ENCODE results near the gene EDC3.
"Not testable (repeated sequence)": the region's sequence is repeated elsewhere in the genome, so short reads cannot be mapped to it uniquely, and the experiment has no call there.

EDC3 gene

DNA sequence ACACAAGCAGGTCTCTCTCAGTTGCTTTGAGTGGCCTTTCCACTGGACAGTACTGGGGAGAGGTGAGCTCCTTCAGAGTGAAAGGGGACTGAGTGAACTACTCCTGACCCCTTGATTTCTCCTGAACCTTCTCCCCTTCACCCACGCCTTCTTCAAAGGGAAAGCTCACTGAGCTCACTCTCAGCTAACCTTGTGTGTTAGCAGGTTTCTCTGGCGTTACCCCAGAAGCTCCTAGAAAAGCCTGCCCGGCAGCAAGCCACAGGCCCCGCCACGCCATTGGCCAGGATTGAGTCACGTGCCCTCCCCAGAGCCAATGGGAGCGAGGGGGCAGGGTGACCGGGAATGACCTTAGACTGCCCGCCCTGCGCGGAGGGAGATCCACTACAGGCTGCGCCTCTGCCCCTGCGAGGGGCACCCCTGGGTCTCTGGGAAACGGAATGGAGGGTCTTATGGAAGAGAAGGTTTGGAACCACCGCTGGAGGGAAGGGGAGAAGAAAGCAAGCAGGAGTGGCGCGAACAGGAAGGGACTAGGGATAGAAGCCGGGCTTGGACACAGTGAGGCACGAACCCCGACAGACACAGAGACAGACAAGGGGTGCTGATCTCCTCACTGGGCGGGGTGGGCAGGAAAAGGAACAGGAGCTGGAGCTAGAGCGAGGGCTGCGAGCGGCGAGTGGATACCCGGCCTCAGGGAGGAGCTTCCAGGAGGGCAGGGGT is 97.5 kb downstream of the EDC3 start:
- H3K4me3 ChIP-seq (ENCODE audit: low read depth, low read length) = peak overlapping the region; percentile 53
- TF ChIP-seq, protein P1, sequence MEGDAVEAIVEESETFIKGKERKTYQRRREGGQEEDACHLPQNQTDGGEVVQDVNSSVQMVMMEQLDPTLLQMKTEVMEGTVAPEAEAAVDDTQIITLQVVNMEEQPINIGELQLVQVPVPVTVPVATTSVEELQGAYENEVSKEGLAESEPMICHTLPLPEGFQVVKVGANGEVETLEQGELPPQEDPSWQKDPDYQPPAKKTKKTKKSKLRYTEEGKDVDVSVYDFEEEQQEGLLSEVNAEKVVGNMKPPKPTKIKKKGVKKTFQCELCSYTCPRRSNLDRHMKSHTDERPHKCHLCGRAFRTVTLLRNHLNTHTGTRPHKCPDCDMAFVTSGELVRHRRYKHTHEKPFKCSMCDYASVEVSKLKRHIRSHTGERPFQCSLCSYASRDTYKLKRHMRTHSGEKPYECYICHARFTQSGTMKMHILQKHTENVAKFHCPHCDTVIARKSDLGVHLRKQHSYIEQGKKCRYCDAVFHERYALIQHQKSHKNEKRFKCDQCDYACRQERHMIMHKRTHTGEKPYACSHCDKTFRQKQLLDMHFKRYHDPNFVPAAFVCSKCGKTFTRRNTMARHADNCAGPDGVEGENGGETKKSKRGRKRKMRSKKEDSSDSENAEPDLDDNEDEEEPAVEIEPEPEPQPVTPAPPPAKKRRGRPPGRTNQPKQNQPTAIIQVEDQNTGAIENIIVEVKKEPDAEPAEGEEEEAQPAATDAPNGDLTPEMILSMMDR (IDR thresholded peaks at IDR 0.05; ENCODE audit: low read depth, low read length, missing control alignments) = no peak
- DNase-seq (ENCODE audit: low read depth) = no peak
- in situ Hi-C loops (cut with HindIII; ENCODE audit: low sequenced_read_pairs) = no loop called here

DNA sequence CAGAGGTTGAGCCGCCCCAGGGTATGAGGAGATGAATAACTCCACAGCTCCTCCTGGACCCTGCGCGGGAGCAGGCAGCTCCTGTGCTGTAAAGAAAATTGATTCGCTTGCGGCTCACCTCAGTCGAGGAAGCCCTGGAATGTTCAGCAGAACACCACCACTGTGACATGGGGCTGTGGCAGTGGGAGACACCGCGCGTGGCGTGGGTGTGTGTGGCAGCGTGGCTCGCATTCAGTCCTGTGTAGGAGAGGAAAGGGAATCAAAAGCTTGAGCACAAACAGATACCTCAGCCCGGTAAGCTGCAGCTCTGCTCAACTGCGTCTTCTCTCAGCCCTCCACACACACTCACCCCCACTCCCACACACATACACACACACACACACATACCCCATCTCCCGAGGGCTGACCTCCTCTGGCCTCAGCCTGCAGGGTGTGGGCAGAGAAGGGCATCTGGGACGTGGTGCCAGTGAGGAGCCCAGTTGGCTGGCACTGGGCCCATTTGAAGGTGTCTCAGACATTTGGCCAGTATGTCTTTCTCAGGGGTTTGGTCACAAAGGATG is 98.6 kb downstream of the EDC3 start:
- H3K4me3 ChIP-seq (ENCODE audit: low read depth, low read length); DNase-seq (ENCODE audit: low read depth); in situ Hi-C loops (cut with HindIII; ENCODE audit: low sequenced_read_pairs): not testable (repeated sequence)

DNA sequence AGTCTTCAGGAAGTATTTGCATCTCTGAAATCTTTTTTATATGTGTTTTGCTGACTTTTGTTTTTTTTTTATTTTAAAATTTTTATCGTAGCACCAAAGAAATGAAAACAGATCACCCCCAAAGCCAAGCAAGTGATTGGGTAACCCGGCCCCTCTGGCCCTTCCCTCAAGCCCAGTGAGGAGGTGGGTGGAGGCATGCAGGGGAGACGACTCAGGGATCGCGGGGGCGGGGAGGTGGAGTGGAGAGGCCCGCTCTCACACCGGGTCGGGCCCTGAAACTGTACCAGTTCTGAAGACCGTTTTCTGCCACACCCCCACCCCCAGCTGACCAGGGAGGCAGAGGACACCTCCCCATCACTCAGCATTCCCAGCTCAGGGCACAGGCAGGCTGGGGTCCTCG is 99.1 kb downstream of the EDC3 start:
- in situ Hi-C loops (cut with HindIII; ENCODE audit: low sequenced_read_pairs); DNase-seq (ENCODE audit: low read depth): not testable (repeated sequence)

DNA sequence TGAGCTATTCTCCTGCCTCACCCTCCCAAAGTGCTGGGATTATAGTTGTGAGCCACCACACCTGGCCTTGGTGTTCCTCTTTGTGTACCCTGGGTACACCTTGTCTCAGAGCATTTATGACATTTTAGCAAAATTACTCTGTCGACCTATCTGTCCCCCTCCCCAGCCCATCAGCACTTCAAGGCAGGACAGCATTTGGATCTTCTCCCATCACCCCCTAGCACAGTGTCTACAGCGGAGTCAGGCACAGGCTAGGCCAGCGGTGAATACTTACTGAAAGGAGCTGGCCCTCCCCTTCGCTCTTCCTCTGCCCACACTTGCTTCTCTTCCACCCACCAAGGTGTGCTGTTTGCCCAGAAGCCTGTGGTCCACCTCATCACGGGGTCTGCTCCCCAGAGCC is 100.6 kb downstream of the EDC3 start:
- TF ChIP-seq, protein P1 (IDR thresholded peaks at IDR 0.05; ENCODE audit: low read depth, low read length, missing control alignments) = no peak
- in situ Hi-C loops (cut with HindIII; ENCODE audit: low sequenced_read_pairs) = no loop called here
- no peak overlapping the region for H3K4me3 ChIP-seq (ENCODE audit: low read depth, low read length)
- DNase-seq (ENCODE audit: low read depth) = no peak

More for the DNA sequence above, 99.1 kb downstream of the EDC3 start:
- not testable (repeated sequence) for H3K4me3 ChIP-seq (ENCODE audit: low read depth, low read length)

DNA sequence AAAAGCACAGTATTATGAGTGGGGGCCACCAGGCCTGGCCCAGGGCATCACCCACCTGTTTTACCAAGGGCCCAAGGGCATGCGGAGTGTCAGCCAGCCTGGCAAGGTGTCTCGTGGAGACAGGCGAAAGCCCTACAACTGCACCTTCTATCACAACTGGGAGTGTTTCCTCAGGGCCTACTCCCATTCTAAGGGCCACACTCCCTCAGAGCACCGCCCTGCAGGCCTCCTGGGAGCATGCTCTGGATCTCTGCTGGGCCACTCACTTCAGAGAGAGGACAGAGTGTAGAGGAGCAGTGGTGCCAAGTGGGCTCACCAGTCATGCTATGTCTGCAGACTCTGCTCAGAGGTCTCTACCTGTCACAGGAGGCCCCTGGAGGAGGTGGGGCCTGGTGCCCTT is 101.4 kb downstream of the EDC3 start:
- in situ Hi-C loops (cut with HindIII; ENCODE audit: low sequenced_read_pairs) = no loop called here

DNA sequence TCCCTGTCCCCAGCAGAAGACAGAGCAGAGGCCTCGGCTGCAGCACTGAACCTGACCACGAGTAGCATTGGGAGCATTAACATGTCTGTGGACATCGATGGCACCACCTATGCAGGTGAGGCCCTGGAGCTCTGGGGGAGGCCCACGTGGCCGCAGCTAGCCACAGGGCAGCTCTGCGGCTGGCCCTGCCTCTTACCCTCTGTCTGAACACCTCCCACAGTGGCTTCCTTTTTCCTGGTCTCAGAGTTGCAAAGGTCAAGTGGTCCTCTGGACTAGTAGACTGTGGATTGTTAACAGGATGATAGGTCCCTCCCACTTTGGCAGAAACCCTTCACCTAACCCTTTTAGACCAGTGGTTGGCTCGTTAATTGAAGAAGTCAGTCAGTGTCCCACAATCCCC is 102.7 kb downstream of the EDC3 start:
- TF ChIP-seq, protein P1 (IDR thresholded peaks at IDR 0.05; ENCODE audit: low read depth, low read length, missing control alignments) = no peak
- in situ Hi-C loops (cut with HindIII; ENCODE audit: low sequenced_read_pairs) = no loop called here

More for the DNA sequence above, 101.4 kb downstream of the EDC3 start:
- no peak overlapping the region for H3K4me3 ChIP-seq (ENCODE audit: low read depth, low read length)
- DNase-seq (ENCODE audit: low read depth) = no peak
- TF ChIP-seq, protein P1 (IDR thresholded peaks at IDR 0.05; ENCODE audit: low read depth, low read length, missing control alignments) = no peak

DNA sequence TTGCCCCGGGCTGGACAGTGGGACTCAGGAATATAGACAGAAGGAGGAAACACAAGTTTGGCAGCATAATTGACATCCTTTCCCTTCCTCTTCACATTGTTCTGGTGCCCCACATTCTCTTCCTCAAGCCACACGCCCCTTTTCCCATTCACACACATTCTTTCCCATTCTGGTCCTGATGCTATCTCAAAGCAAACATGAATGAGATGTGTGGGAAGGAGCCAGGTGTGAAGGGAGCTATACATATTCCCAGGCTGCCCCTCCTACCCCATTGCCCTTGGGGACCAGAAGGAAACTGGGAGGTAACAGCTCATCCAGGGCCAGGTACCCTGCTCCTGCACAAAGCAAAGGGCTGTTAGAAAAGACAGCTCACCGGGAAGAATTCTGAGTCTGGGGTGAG is 103.6 kb downstream of the EDC3 start:
- no peak for DNase-seq (ENCODE audit: low read depth)
- in situ Hi-C loops (cut with HindIII; ENCODE audit: low sequenced_read_pairs) = no loop called here
- H3K4me3 ChIP-seq (ENCODE audit: low read depth, low read length) = no peak overlapping the region
- TF ChIP-seq, protein P1 (IDR thresholded peaks at IDR 0.05; ENCODE audit: low read depth, low read length, missing control alignments) = no peak

More for the DNA sequence above, 102.7 kb downstream of the EDC3 start:
- no peak for DNase-seq (ENCODE audit: low read depth)
- no peak overlapping the region for H3K4me3 ChIP-seq (ENCODE audit: low read depth, low read length)

Data from astrocyte of the cerebellum (primary cell).